HG03442 (cell line): Measurements from ENCODE around the gene CLDN34.
A peak's percentile ranks its signal among the peaks of the same experiment; 100 is the strongest.

ENCODE experiments used
- ATAC-seq: cut with Tn5 transposase; IDR thresholded peaks from one replicate; pipeline ENCODE4 v1.9.1; 2021; ENCODE audit warnings: mild to moderate bottlenecking, moderate library complexity; ENCODE audit not compliant: unreplicated experiment

The CLDN34 gene

GRCh38 chrX:10014462-10015354, 47.5 kb downstream of the CLDN34 start:
- ATAC-seq: peak; percentile 78

GRCh38 chrX:10015355-10015722, 48.2 kb downstream of the CLDN34 start:
- ATAC-seq: peak; percentile 19

GRCh38 chrX:10015723-10016518, 48.8 kb downstream of the CLDN34 start:
- peak; percentile 27 for ATAC-seq

- ATAC-seq: no peak
Measured at GRCh38 chrX:10016519-10017132, 49.5 kb downstream of the CLDN34 start.

GRCh38 chrX:10017872-10018271, 50.7 kb downstream of the CLDN34 start:
- ATAC-seq: no peak
